ENCODE results near the gene TECR. TPM values are rescaled to one million over a fixed set of nuclear protein-coding genes. Genes with fewer than 3 reads are reported as not detected.
A peak's percentile ranks its signal among the peaks of the same experiment; 100 is the strongest.

Gene TECR
- total and polyA plus RNA-seq, 9 of the 15 experiments (the other 6 are each of a cell fraction or from before 2014, with no cell fraction given) = 29.3 to 211 (median 81.4) TPM

DNA sequence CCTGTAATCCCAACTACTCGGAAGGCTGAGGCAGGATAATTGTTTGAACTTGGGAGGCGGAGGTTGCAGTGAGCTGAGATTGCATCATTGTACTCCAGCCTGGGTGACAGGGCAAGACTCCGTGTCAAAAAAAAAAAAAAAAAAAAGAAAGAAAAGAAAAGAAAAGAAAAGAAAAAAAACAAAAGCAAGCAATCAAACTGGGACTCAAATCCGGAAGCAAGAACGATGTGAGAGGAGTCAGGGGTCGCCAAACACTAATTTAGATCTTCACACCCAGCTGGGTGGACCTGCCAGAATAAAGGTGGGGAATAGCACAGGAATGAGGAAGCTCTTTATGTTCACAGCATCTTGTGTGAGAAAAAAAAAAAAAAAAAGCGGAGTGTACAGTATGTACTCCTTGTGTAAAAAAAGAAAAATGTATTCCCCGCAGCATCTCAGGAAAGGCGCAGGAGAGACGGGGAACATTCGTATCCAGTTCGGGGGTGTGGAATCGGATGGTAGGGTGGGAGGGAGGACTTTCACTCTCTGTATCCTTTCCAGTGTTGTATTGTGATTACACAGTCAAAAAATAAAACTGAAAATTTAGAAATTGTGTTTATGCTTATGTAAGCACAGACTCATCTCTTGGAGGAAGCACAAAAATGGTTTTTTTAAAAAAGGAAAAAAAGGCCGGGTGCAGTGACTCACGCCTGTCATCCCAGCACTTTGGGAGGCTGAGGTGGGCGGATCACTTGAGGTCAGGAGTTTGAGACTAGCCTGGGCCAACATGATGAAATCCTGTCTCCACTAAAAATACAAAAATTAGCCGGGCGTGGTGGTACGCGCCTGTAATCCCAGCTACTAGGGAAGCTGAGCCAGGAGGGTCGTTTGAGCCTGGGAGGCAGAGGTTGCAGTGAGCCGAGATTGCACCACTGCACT, 18.8 kb upstream of the TECR start (continued):
- no peak for TF ChIP-seq ELK1 (CRISPR knock-in tag; IDR thresholded peaks at IDR 0.05)
- TF ChIP-seq, protein P1, sequence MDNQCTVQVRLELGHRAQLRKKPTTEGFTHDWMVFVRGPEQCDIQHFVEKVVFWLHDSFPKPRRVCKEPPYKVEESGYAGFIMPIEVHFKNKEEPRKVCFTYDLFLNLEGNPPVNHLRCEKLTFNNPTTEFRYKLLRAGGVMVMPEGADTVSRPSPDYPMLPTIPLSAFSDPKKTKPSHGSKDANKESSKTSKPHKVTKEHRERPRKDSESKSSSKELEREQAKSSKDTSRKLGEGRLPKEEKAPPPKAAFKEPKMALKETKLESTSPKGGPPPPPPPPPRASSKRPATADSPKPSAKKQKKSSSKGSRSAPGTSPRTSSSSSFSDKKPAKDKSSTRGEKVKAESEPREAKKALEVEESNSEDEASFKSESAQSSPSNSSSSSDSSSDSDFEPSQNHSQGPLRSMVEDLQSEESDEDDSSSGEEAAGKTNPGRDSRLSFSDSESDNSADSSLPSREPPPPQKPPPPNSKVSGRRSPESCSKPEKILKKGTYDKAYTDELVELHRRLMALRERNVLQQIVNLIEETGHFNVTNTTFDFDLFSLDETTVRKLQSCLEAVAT (IDR thresholded peaks at IDR 0.05) = peak in 1 of 2 experiments; percentile 57; a peak in 1 of 4 replicates
- no peak for TF ChIP-seq ZNF184 (CRISPR knock-in tag; IDR thresholded peaks at IDR 0.05)
- TF ChIP-seq FOXK1 (CRISPR knock-in tag; IDR thresholded peaks at IDR 0.05; ENCODE audit: borderline replicate concordance) = no peak
- TF ChIP-seq XRCC4 (IDR thresholded peaks at IDR 0.05; ENCODE audit: extremely low read depth, insufficient read depth, insufficient read length) = no peak
- TF ChIP-seq TCF7L2 (IDR thresholded peaks at IDR 0.05; ENCODE audit: low read depth, low read length) = no peak
- TF ChIP-seq JUNB (CRISPR knock-in tag; conservative IDR thresholded peaks at IDR 0.05) = no peak
- TF ChIP-seq HOXB6 (CRISPR knock-in tag; IDR thresholded peaks at IDR 0.05; ENCODE audit: borderline replicate concordance) = no peak
- TF ChIP-seq FOXM1 (IDR thresholded peaks at IDR 0.05; ENCODE audit: low read depth) = no peak
- TF ChIP-seq FOXM1 (CRISPR knock-in tag; IDR thresholded peaks at IDR 0.05; ENCODE audit: low read depth) = no peak
- TF ChIP-seq FOXJ3 (CRISPR knock-in tag; IDR thresholded peaks at IDR 0.05) = no peak
- TF ChIP-seq EP300 (IDR thresholded peaks at IDR 0.05; ENCODE audit: low read length) = no peak
- TF ChIP-seq, protein P2, sequence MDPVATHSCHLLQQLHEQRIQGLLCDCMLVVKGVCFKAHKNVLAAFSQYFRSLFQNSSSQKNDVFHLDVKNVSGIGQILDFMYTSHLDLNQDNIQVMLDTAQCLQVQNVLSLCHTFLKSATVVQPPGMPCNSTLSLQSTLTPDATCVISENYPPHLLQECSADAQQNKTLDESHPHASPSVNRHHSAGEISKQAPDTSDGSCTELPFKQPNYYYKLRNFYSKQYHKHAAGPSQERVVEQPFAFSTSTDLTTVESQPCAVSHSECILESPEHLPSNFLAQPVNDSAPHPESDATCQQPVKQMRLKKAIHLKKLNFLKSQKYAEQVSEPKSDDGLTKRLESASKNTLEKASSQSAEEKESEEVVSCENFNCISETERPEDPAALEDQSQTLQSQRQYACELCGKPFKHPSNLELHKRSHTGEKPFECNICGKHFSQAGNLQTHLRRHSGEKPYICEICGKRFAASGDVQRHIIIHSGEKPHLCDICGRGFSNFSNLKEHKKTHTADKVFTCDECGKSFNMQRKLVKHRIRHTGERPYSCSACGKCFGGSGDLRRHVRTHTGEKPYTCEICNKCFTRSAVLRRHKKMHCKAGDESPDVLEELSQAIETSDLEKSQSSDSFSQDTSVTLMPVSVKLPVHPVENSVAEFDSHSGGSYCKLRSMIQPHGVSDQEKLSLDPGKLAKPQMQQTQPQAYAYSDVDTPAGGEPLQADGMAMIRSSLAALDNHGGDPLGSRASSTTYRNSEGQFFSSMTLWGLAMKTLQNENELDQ (CRISPR knock-in tag; IDR thresholded peaks at IDR 0.05; ENCODE audit: borderline replicate concordance) = no peak
- TF ChIP-seq, protein P3, sequence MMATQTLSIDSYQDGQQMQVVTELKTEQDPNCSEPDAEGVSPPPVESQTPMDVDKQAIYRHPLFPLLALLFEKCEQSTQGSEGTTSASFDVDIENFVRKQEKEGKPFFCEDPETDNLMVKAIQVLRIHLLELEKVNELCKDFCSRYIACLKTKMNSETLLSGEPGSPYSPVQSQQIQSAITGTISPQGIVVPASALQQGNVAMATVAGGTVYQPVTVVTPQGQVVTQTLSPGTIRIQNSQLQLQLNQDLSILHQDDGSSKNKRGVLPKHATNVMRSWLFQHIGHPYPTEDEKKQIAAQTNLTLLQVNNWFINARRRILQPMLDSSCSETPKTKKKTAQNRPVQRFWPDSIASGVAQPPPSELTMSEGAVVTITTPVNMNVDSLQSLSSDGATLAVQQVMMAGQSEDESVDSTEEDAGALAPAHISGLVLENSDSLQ (IDR thresholded peaks at IDR 0.05) = peak; percentile 69
- TF ChIP-seq SOX6 (IDR thresholded peaks at IDR 0.05) = no peak
- TF ChIP-seq, protein P4, sequence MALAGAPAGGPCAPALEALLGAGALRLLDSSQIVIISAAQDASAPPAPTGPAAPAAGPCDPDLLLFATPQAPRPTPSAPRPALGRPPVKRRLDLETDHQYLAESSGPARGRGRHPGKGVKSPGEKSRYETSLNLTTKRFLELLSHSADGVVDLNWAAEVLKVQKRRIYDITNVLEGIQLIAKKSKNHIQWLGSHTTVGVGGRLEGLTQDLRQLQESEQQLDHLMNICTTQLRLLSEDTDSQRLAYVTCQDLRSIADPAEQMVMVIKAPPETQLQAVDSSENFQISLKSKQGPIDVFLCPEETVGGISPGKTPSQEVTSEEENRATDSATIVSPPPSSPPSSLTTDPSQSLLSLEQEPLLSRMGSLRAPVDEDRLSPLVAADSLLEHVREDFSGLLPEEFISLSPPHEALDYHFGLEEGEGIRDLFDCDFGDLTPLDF (CRISPR knock-in tag; IDR thresholded peaks at IDR 0.05) = no peak
- peak; percentile 85 for TF ChIP-seq CEBPG (CRISPR knock-in tag; IDR thresholded peaks at IDR 0.05)
- peak; percentile 80 to 83 for TF ChIP-seq CEBPG (tag; conservative IDR thresholded peaks at IDR 0.05 in 1 of 2, IDR thresholded peaks at IDR 0.05 in 1 of 2)
- TF ChIP-seq BRCA1 (IDR thresholded peaks at IDR 0.05) = no peak
- TF ChIP-seq BRCA1 (CRISPR knock-in tag; IDR thresholded peaks at IDR 0.05) = no peak
- peak in 1 of 2 experiments; percentile 24; a peak in 1 of 4 replicates for TF ChIP-seq TRIM24 (IDR thresholded peaks at IDR 0.05)
